Measurements from ENCODE around the gene GRM3.

DNA sequence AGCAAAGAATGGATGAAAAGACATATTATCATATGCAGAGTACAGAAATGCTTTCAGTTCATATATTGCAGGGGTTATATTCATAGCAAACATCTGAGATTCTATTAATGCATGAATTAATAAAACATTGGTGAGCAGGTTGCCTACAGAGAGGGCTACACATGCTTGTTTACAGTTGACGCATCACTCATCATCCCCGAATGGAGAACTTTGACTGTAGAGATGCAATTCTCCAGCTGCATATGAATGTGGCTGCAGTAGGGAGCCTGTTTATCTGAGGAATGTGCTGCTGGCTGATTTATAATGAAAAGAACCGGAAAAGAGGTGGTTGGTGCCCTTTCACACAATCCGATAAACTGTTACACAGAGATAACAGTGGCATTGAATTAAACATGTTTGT, 116.5 kb downstream of the GRM3 start:
- no peak for TF ChIP-seq EZH2 (IDR thresholded peaks at IDR 0.05; ENCODE audit: borderline replicate concordance, low read depth, low read length, severe bottlenecking)
- TF ChIP-seq, protein P1, sequence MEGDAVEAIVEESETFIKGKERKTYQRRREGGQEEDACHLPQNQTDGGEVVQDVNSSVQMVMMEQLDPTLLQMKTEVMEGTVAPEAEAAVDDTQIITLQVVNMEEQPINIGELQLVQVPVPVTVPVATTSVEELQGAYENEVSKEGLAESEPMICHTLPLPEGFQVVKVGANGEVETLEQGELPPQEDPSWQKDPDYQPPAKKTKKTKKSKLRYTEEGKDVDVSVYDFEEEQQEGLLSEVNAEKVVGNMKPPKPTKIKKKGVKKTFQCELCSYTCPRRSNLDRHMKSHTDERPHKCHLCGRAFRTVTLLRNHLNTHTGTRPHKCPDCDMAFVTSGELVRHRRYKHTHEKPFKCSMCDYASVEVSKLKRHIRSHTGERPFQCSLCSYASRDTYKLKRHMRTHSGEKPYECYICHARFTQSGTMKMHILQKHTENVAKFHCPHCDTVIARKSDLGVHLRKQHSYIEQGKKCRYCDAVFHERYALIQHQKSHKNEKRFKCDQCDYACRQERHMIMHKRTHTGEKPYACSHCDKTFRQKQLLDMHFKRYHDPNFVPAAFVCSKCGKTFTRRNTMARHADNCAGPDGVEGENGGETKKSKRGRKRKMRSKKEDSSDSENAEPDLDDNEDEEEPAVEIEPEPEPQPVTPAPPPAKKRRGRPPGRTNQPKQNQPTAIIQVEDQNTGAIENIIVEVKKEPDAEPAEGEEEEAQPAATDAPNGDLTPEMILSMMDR (IDR thresholded peaks at IDR 0.05; ENCODE audit: extremely low read depth in 1 of 2, insufficient read depth in 1 of 2, low read depth in 1 of 2, low read length in 2 of 2), result no peak
- no peak for TF ChIP-seq FOS (IDR thresholded peaks at IDR 0.05; ENCODE audit: borderline replicate concordance, insufficient read depth, low read length)
- no peak for TF ChIP-seq POLR2AphosphoS5 (IDR thresholded peaks at IDR 0.05; ENCODE audit: insufficient read depth, low read depth, low read length)
- TF ChIP-seq POLR2A (IDR thresholded peaks at IDR 0.05; ENCODE audit: low read depth, low read length), result no peak
- no peak for TF ChIP-seq MYC (IDR thresholded peaks at IDR 0.05; ENCODE audit: low read depth, low read length)
- no peak for TF ChIP-seq JUN (IDR thresholded peaks at IDR 0.05; ENCODE audit: borderline replicate concordance, insufficient read depth, insufficient read length, low read depth)
- TF ChIP-seq, protein P2, sequence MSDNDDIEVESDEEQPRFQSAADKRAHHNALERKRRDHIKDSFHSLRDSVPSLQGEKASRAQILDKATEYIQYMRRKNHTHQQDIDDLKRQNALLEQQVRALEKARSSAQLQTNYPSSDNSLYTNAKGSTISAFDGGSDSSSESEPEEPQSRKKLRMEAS (IDR thresholded peaks at IDR 0.05; ENCODE audit: insufficient read depth, insufficient read length), result no peak
